K562 (cell line): Measurements from ENCODE around the gene TXNDC15. TPM values are rescaled to one million over a fixed set of nuclear protein-coding genes. Genes with fewer than 3 reads are reported as not detected.

Experiments
- ARID3B ChIP-seq: fragments of 250-450 bp; sonication (Bioruptor Pico); IDR thresholded peaks from 2 replicates; pipeline ENCODE4 v1.4.0; 2020; ENCODE audit warnings: borderline replicate concordance
- BDP1 ChIP-seq: IDR thresholded peaks from 3 replicates; pipeline ENCODE4 v1.6.1; 2011; ENCODE audit not compliant: insufficient read length, insufficient read depth
- GTF2E2 ChIP-seq: fragments of 200-800 bp; sonication (Bioruptor generic); IDR thresholded peaks from 2 replicates; pipeline ENCODE4 v1.6.1; 2016; ENCODE audit warnings: missing genetic modification characterization, missing compliant biosample characterization
- GTF3C2 ChIP-seq: IDR thresholded peaks from 3 replicates; pipeline ENCODE4 v1.6.1; 2011; ENCODE audit warnings: borderline replicate concordance, mild to moderate bottlenecking, moderate library complexity; ENCODE audit not compliant: insufficient read length; ENCODE audit errors: extremely low read depth
- HLTF ChIP-seq: fragments of 450-650 bp; IDR thresholded peaks from 2 replicates; pipeline ENCODE4 v1.6.1; 2016
- HMG20A ChIP-seq: fragments of 450-650 bp; formaldehyde crosslinking; conservative IDR thresholded peaks from 2 replicates; pipeline ENCODE4 v1.4.0; 2020; ENCODE audit warnings: mild to moderate bottlenecking, mixed read lengths
- HNRNPH1 ChIP-seq: fragments of 200-400 bp; formaldehyde crosslinking; optimal IDR thresholded peaks from 2 replicates; pipeline ENCODE3; 2017; ENCODE audit warnings: low read depth, mild to moderate bottlenecking, low read length, moderate library complexity
- MECOM ChIP-seq: fragments of 250-450 bp; sonication (Bioruptor Pico); IDR thresholded peaks from 2 replicates; pipeline ENCODE4 v1.8.0; 2022; ENCODE audit warnings: inconsistent platforms
- PBX2 ChIP-seq, 2 experiments: IDR thresholded peaks in 1 of 2; conservative IDR thresholded peaks in 1 of 2; 2 replicates each; pipeline ENCODE4 v1.6.1; 2016; ENCODE audit warnings: low read depth in 2 of 2, mild to moderate bottlenecking in 1 of 2, missing compliant biosample characterization in 1 of 2, missing genetic modification characterization in 1 of 2, moderate library complexity in 1 of 2
- SREBF2 ChIP-seq: sonication (generic); formaldehyde crosslinking; IDR thresholded peaks from 2 replicates; pipeline ENCODE4 v1.4.0; 2020; ENCODE audit warnings: mild to moderate bottlenecking, missing genetic modification reagents
- USF2 ChIP-seq: sonication (generic); formaldehyde crosslinking; IDR thresholded peaks from 2 replicates; pipeline ENCODE4 v1.5.0; 2020; ENCODE audit warnings: missing genetic modification reagents
- ZBTB5 ChIP-seq: fragments of 450-650 bp; IDR thresholded peaks from 2 replicates; pipeline ENCODE4 v1.6.1; 2017; ENCODE audit warnings: antibody characterized with exemption
- polyA plus RNA-seq, 8 experiments: library from polyadenylated mRNA; depleted of rRNA in 4 of 8; stranded (reverse) in 5 of 8; unstranded in 3 of 8; fragments of >200 nt; fragmentation: Nextera tagmentation in 2 of 8; fragmentation: Illumina TruSeq in 1 of 8; extraction: Ambion mirVana in 2 of 8; extraction: Trizol in 1 of 8; gene quantifications; 2 replicates each; pipeline versions ENCODE4 v1.2.1 to v1.2.3, GENCODE V29; 2011 to 2014; ENCODE audit warnings: inconsistent platforms in 1 of 8, missing spikeins in 1 of 8
- total RNA-seq, 7 experiments: library from RNA; depleted of rRNA in 6 of 7; stranded (reverse); fragments of >200 nt in 6 of 7; fragmentation: Illumina TruSeq in 2 of 7; extraction: Trizol in 2 of 7; gene quantifications; 2 replicates each; pipeline versions ENCODE4 v1.2.1 to v1.2.3, GENCODE V29; 2011 to 2021; ENCODE audit warnings: low replicate concordance in 1 of 7

Gene TXNDC15
- total and polyA plus RNA-seq, 9 of the 15 experiments (the other 6 are each of a cell fraction or from before 2014, with no cell fraction given): 3.0 to 15.4 (median 12.3) TPM

GRCh38 chr5:134845852-134846640 is 28.1 kb upstream of the TXNDC15 start, which contains the start of gene C5orf24 (continued):
- TF ChIP-seq ZBTB5: no peak
- TF ChIP-seq BDP1: no peak
- TF ChIP-seq GTF2E2 (tag): no peak
- TF ChIP-seq GTF3C2: no peak
- no peak for TF ChIP-seq HMG20A (CRISPR knock-in tag)
- TF ChIP-seq USF2: no peak
- no peak for TF ChIP-seq MECOM
- TF ChIP-seq HLTF: no peak
- TF ChIP-seq ARID3B (CRISPR knock-in tag): no peak
- TF ChIP-seq HNRNPH1: no peak
- TF ChIP-seq PBX2 (CRISPR knock-in tag; IDR thresholded peaks at IDR 0.05; ENCODE audit: low read depth): no peak
- no peak for TF ChIP-seq PBX2 (tag; conservative IDR thresholded peaks at IDR 0.05; ENCODE audit: low read depth)
- TF ChIP-seq SREBF2 (CRISPR knock-in tag): no peak
